Esophagus squamous epithelium (tissue), 5 donors: ENCODE results near the gene GPR27. TPM values are rescaled to one million over a fixed set of nuclear protein-coding genes. Genes with fewer than 3 reads are reported as not detected.

Experiments used
- DNase-seq: peaks from one replicate; lab custom pipeline; 2025; lab: John Stamatoyannopoulos, UW
- H3K27ac ChIP-seq, 4 donors: fragments of 200-600 bp; sonication (generic); one replicate each; pipeline ENCODE4 v1.5.1; 2016 to 2019; ENCODE audit warnings: mild to moderate bottlenecking in 1 of 4
- H3K27me3 ChIP-seq, 4 donors: fragments of 200-600 bp; sonication (generic); 1 replicate in 3 of 4; 2 replicates in 1 of 4; pipeline versions ENCODE4 v1.5.1 to v1.6.0; 2017 to 2021; ENCODE audit warnings: antibody characterized with exemption in 1 of 4
- H3K36me3 ChIP-seq, 3 donors: fragments of 200-600 bp; sonication (generic); one replicate each; pipeline ENCODE4 v1.5.1; 2016 to 2019
- H3K4me1 ChIP-seq, 3 donors: fragments of 200-600 bp; sonication (generic); one replicate each; pipeline ENCODE4 v1.5.1; 2017 to 2019
- H3K4me3 ChIP-seq, 4 donors: fragments of 200-600 bp; sonication (generic); 1 replicate in 3 of 4; 2 replicates in 1 of 4; pipeline ENCODE4 v1.5.1; 2016 to 2019; ENCODE audit warnings: mild to moderate bottlenecking in 2 of 4, moderate library complexity in 1 of 4
- H3K9me3 ChIP-seq, 3 donors: fragments of 200-600 bp; sonication (generic); one replicate each; pipeline ENCODE4 v1.5.1; 2016 to 2019
- CTCF ChIP-seq, 6 experiments: fragments of 450-650 bp in 4 of 6; fragments of 200-600 bp in 2 of 6; sonication (generic) in 2 of 6; IDR thresholded peaks; one replicate each; pipeline ENCODE4 v1.5.1; 2016 to 2019; ENCODE audit warnings: antibody characterized with exemption in 6 of 6, mild to moderate bottlenecking in 4 of 6, moderate library complexity in 4 of 6
- POLR2A ChIP-seq, 4 donors: fragments of 450-650 bp; IDR thresholded peaks; one replicate each; pipeline ENCODE4 v1.6.1; 2017; ENCODE audit warnings: antibody characterized with exemption in 4 of 4, mild to moderate bottlenecking in 4 of 4, moderate library complexity in 3 of 4
- WGBS, 2 donors: methylation state at CpG; one replicate each; pipeline ENCODE4 v1.1.5; 2018; 5-methylcytosine and 5-hydroxymethylcytosine counted together
- intact Hi-C: fragments of 100-400 bp; cut with DNase I; formaldehyde crosslinking; loops from one replicate; pipeline ENCODE4 v1.15.0; 2022
- total RNA-seq, 4 donors: library from RNA; depleted of rRNA; stranded (reverse); fragments of >200 nt; gene quantifications; one replicate each; pipeline ENCODE4 v1.1.0, GENCODE V29; 2016
- donor health status: DM: yes; HTN: yes; CAD: no.

Gene GPR27
- total RNA-seq: 1 to 10 TPM; 2.1 to 3.6 (median 2.7) TPM

GRCh38 chr3:71753701-71754609 is at the start of gene GPR27:
Gene GPR27 (plus strand): TSS chr3:71753855. CDS start chr3:71754050, 195 bp downstream.
- Histone ChIP-seq H3K27me3 (peaks cover 0 to 46% (median 0%) of the 10 kb centered on the region in 4 donors), H3K4me1 (peaks cover 0 to 22% (median 12%) of the 10 kb centered on the region in 3 donors), H3K4me3 (peak within 1 kb of the TSS; percentile 42 to 76 (median 55)), H3K36me3 (no peaks in the 10 kb centered on the region), H3K27ac (peak within 1 kb of the TSS in 3 of 4 donors; percentile 12 to 62 (median 57)), H3K9me3 (no peaks in the 10 kb centered on the region)
- no peak for DNase-seq
- TF ChIP-seq CTCF (IDR thresholded peaks at IDR 0.05) (no peak), POLR2A (IDR thresholded peaks at IDR 0.05) (no peak)
- intact Hi-C loops: no loop called here
- WGBS, 2 donors: 0 to 1% methylated on average over 4 to 21 of the region's 131 CpGs

DNA sequence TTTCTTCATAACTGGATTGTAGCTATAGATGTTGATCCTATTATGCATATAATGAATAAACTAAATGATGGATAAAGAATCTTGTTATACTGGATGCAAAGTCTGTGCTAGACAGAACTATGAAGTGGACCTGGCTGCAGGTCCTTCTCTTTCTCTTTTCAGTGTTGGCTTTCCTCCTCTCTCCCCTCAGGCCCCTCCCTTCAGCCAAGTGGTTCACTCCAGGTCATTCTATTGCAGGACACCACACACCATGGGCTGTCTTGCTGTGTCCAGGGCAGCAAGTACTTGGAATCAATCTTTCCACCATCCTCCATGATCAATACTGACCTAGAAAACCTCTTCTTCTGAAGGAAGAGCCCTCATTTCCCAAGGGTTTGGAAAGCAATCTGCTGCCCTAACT is 48.7 kb upstream of the GPR27 start:
- intact Hi-C loops: no loop called here
- Histone ChIP-seq H3K9me3 (no peaks in the 10 kb centered on the region), H3K27ac (no peak overlapping the region), H3K4me1 (peaks cover 0 to 12% (median 6%) of the 10 kb centered on the region in 3 donors), H3K27me3 (no peaks in the 10 kb centered on the region), H3K4me3 (no peak overlapping the region), H3K36me3 (peaks cover 0 to 47% (median 7%) of the 10 kb centered on the region in 3 donors)
- no peak for DNase-seq
- TF ChIP-seq POLR2A (IDR thresholded peaks at IDR 0.05) (no peak), CTCF (IDR thresholded peaks at IDR 0.05) (no peak)

- Histone ChIP-seq H3K36me3 (peaks cover 0 to 52% (median 7%) of the 10 kb centered on the region in 3 donors), H3K4me3 (no peak overlapping the region), H3K9me3 (no peaks in the 10 kb centered on the region), H3K27me3 (no peaks in the 10 kb centered on the region), H3K4me1 (peaks cover 0 to 16% (median 6%) of the 10 kb centered on the region in 3 donors), H3K27ac (no peak overlapping the region)
- WGBS, 2 donors: 75 to 78% methylated on average over 5 of the region's 5 CpGs
- no peak for TF ChIP-seq POLR2A (IDR thresholded peaks at IDR 0.05)
- no peak for TF ChIP-seq CTCF (IDR thresholded peaks at IDR 0.05)
- intact Hi-C loops: no loop called here
- no peak for DNase-seq
Observed at GRCh38 chr3:71705681-71706080, 48.0 kb upstream of the GPR27 start.

DNA sequence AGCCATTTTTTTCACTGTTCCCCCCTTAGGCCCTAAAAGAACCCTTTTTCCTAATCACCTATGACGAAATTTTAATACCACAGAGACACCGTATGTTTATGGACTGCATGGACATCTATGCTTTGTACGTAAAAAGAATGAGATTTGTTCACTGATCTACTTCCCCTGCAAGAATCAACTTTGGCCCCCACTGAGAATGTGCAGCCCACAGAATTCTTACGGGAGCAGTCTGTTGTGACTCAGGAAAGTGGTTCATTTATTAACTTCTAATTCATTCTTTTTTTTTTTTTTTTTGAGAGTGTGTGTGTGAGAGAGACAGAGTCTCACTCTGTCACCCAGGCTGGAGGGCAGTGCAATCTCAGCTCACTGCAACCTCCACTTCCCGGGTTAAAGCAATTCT is 46.1 kb upstream of the GPR27 start:
- intact Hi-C loops: no loop called here
- no peak overlapping the region for H3K4me3 ChIP-seq

More for the DNA sequence above, 46.1 kb upstream of the GPR27 start:
- TF ChIP-seq POLR2A (IDR thresholded peaks at IDR 0.05) (no peak), CTCF (IDR thresholded peaks at IDR 0.05) (no peak)
- no peak overlapping the region for H3K27ac ChIP-seq
- no peak for DNase-seq
- H3K9me3 ChIP-seq: no peaks in the 10 kb centered on the region
- peaks cover 0 to 18% (median 6%) of the 10 kb centered on the region in 3 donors for H3K4me1 ChIP-seq
- no peaks in the 10 kb centered on the region for H3K27me3 ChIP-seq
- peaks cover 0 to 52% (median 7%) of the 10 kb centered on the region in 3 donors for H3K36me3 ChIP-seq
- 74 to 86% methylated on average over 5 of the region's 5 CpGs for WGBS, 2 donors
